ENCODE data around the gene GARIN1A. TPM values are rescaled to one million over a fixed set of nuclear protein-coding genes. Genes with fewer than 3 reads are reported as not detected.
"Not testable (repeated sequence)": the region's sequence is repeated elsewhere in the genome, so short reads cannot be mapped to it uniquely, and the experiment has no call there.

Gene GARIN1A
- total RNA-seq, 3 donors from 2014 or later: 0.10 to 0.27 (median 0.16) TPM

DNA sequence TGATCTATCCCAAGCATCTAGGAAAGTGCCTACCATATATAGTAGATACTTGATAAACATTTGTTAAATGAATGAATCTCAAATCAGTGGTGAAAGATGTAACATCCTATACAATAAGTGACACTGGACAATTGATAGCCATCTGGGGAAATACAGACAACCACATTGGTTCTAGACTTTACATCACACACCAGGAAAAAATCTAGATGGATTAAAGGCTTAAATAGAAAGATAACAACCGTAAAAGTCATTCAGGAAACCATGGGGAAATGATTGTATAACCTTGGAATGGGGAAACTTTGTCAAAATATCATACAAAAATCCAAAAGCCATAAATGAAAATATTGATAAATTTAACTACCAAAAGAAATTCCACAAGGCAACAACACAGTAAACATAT is 7.0 kb upstream of the GARIN1A start:
- Mint-ChIP-seq H3K27me3 (ENCODE audit: low read depth) (no peaks in the 10 kb centered on the region), H3K9me3 (peaks cover 7% of the 10 kb centered on the region), H3K4me1 (ENCODE audit: low read depth) (no peaks in the 10 kb centered on the region), H3K36me3 (ENCODE audit: insufficient read depth) (peaks cover 8% of the 10 kb centered on the region), H3K4me3 (no peak overlapping the region)
- ATAC-seq (no peak), DNase-seq (no peak)

DNA sequence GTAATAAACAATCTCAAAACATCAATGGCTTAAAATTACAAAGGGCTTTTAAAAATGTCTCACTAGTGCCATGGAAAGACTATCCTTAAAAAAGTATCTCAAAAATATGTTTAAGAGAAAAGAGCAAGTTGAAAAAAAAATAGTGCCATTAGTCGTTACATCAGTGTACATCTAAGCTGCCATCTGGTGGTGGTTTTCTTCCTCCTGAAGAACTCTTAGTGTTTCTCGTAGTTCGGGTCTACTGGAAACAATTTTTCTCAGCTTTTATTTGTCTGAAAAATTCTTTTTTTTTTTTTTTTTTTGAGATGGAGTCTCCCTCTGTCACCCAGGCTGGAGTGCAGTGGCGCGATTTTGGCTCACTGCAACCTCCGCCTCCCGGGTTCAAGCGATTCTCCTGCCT is 5.9 kb upstream of the GARIN1A start:
- H3K4me3 Mint-ChIP-seq: no peak overlapping the region

DNA sequence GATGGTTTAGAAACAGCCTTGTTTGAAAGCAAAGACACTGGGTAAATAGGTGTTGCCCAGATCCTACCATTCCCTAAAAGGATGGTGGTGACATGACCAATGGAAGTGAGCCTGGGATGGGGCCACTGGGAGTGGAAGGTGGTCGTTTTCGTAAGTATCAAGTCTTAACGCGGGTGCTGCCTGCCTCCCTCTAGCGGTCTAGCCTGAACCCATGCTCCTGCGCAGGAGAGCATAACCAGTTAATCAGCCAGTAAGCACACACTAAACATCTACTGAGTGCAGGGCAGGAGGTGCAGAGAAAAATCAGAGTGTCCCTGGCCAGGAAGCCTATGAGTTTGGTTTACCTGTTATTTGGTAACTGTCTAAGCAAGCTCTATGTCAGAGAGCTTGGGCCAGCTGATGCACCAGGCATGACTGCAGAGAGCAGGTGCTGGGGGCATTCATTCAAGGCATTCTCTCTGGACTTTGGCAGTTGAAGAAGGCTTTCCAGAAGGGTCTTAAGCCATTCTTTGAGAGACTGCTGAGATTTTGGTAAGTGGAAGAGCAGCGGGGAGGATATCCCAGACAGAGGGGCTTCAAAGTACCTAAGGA is 930 bp downstream of the GARIN1A start:
- Mint-ChIP-seq H3K36me3 (ENCODE audit: insufficient read depth) (no peaks in the 10 kb centered on the region), H3K9me3 (no peaks in the 10 kb centered on the region), H3K27me3 (ENCODE audit: low read depth) (peaks cover 30% of the 10 kb centered on the region), H3K4me3 (no peak overlapping the region), H3K4me1 (ENCODE audit: low read depth) (peaks cover 3% of the 10 kb centered on the region)
- ATAC-seq (peak in 1 of 2 donors; percentile 58), DNase-seq (no peak)

More for the DNA sequence above, 5.9 kb upstream of the GARIN1A start:
- DNase-seq (no peak), ATAC-seq (no peak)
- H3K27me3 Mint-ChIP-seq (ENCODE audit: low read depth): no peaks in the 10 kb centered on the region
- H3K4me1 Mint-ChIP-seq (ENCODE audit: low read depth): no peaks in the 10 kb centered on the region
- peaks cover 8% of the 10 kb centered on the region for H3K36me3 Mint-ChIP-seq (ENCODE audit: insufficient read depth)
- H3K9me3 Mint-ChIP-seq: peaks cover 7% of the 10 kb centered on the region

DNA sequence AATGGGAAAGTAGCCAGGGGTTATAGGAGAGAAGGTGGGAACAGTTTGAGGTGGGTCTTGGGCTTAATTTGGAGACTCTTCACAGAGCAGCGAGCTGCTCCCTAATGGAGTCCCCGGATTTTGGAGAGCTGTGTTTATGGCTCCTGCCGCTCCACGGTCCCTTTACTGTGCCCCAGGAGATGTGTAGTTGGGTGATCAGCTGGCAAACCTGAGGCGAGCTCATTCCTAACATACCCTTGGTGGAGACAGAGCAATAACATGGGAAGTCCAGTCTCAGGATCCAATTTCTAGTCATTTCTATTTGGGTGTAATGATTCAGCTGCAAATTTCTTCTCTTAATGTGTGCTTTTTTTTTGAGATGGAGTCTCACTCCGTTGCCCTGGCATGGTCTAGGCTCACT is 1.5 kb downstream of the GARIN1A start:
- no peaks in the 10 kb centered on the region for H3K36me3 Mint-ChIP-seq (ENCODE audit: insufficient read depth)
- H3K4me1 Mint-ChIP-seq (ENCODE audit: low read depth): peaks cover 3% of the 10 kb centered on the region
- H3K9me3 Mint-ChIP-seq: no peaks in the 10 kb centered on the region
- ATAC-seq (no peak), DNase-seq (no peak)
- peaks cover 30% of the 10 kb centered on the region for H3K27me3 Mint-ChIP-seq (ENCODE audit: low read depth)
- H3K4me3 Mint-ChIP-seq: no peak overlapping the region

DNA sequence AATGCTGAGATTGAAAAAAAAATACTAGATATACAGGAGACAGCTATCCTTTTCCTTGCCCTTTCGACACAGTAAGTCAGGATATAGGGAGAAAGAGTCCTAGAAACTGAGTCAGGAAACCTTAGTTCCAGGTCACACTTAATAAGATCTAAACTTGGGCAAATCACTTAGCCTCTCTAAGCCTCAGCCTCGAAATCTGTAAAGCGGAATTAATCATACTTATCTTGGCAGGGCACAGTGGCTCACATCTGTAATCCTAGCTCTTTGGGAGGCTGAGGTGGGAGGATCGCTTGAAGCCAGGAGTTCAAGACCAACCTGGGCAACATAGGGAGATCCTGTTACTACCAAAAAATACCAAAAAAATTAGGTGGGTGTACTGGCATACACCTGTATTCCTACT is 4.6 kb downstream of the GARIN1A start:
- Mint-ChIP-seq H3K36me3 (ENCODE audit: insufficient read depth) (no peaks in the 10 kb centered on the region), H3K27me3 (ENCODE audit: low read depth) (peaks cover 30% of the 10 kb centered on the region), H3K9me3 (no peaks in the 10 kb centered on the region), H3K4me1 (ENCODE audit: low read depth) (peaks cover 3% of the 10 kb centered on the region), H3K4me3 (no peak overlapping the region)
- ATAC-seq: no peak
- DNase-seq: no peak

DNA sequence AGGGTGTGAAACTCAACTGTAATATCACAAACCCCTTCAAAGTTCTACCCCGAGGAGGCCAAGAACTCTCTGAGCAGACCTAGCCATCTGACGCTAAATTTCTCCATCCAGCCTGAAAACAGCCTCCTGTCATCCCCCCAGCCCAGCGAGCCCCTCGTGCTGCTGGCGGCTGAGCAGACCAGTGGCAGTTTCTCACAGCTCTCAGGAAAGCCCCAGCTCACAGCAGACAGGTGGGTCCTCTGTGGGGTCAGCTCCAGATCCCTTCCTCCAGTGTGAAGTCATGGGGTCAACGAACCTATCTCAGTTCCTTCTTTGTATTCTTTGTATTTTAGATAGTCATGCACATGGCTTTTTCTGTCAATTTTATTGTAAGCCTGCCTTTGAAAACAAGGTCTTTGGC is 7.8 kb downstream of the GARIN1A start:
- H3K36me3 Mint-ChIP-seq (ENCODE audit: insufficient read depth): no peaks in the 10 kb centered on the region
- no peak overlapping the region for H3K4me3 Mint-ChIP-seq
- H3K27me3 Mint-ChIP-seq (ENCODE audit: low read depth): peaks cover 16% of the 10 kb centered on the region
- ATAC-seq: no peak
- H3K4me1 Mint-ChIP-seq (ENCODE audit: low read depth): no peaks in the 10 kb centered on the region
- no peaks in the 10 kb centered on the region for H3K9me3 Mint-ChIP-seq
- DNase-seq: no peak

DNA sequence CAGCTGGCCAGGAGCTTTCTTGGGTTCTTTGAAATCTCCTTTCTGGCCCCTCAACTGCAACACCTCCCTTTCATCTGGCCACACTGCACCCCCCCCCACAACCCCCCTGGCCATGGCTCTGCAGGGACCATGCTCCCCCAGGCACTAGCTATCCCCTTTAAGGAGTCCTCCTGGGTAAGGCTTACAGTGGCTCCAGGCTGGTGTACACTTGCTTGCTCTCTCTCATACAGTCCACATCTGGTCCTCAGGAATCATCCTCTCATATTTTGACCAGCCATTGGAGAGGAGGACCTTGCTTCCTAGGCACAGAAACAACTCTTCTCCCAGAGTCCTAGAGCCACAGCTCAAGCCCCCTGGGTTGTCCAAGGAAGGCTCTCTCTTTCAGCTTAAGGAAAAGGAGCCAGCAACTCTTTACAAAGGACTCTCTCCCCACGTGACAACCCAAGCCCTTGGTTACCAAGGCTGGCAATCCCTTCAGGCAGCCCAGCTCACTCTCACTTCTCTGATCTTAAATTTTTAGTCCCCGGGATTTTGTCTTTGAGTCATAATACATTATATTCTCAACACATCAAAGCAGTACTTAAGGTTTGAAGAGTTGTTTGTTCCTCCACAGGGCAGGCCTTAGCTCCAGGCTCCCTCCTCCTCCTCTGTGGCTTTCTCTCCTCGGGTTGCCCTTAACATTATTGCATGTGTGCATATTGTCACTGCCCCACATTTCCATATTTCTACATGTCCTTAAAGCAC is 9.9 kb downstream of the GARIN1A start:
- Mint-ChIP-seq H3K36me3 (ENCODE audit: insufficient read depth) (no peaks in the 10 kb centered on the region), H3K4me3 (no peak overlapping the region), H3K27me3 (ENCODE audit: low read depth) (peaks cover under 1% of the 10 kb centered on the region), H3K4me1 (ENCODE audit: low read depth) (no peaks in the 10 kb centered on the region), H3K9me3 (no peaks in the 10 kb centered on the region)
- ATAC-seq: no peak
- DNase-seq: no peak

DNA sequence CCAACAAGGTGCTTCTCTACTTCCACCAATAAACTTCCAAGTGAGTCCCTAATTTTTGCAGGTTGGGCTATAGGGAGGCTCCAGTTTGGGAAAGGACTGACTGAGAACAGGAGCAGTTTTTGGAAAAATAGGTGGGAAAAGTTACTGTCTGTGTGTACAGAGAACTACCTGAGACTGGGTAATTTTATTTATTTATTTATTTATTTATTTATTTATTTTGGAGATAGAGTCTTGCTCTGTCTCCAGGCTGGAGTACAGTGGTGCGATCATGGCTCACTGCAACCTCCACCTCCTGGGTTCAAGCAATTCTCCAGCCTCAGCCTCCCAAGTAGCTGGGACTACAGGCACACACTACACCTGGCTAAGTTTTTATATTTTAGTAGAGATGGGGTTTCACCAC is 11.2 kb downstream of the GARIN1A start:
- not testable (repeated sequence) for ATAC-seq; H3K36me3 Mint-ChIP-seq (ENCODE audit: insufficient read depth); H3K4me1 Mint-ChIP-seq (ENCODE audit: low read depth); DNase-seq; H3K27me3 Mint-ChIP-seq (ENCODE audit: low read depth); H3K4me3 Mint-ChIP-seq; H3K9me3 Mint-ChIP-seq

DNA sequence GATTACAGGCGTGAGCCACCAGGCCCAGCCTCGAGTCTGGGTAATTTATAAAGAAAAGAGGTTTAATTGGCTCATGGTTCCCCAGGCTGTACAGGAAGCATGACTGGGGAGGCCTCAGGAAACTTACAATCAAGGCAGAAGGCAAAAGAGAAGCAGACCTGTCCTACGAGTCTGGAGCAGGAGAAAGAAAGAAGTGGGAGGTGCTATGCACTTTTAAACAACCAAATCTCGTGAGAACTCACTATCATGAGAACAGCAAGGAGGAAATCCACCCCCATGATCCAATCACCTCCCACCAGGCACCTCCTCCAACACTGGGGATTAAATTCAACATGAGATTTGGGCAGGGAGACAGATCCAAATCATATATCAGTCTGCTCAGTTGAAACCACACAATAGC is 11.6 kb downstream of the GARIN1A start:
- not testable (repeated sequence) for H3K27me3 Mint-ChIP-seq (ENCODE audit: low read depth); H3K4me3 Mint-ChIP-seq; ATAC-seq; H3K9me3 Mint-ChIP-seq; H3K36me3 Mint-ChIP-seq (ENCODE audit: insufficient read depth); DNase-seq; H3K4me1 Mint-ChIP-seq (ENCODE audit: low read depth)

DNA sequence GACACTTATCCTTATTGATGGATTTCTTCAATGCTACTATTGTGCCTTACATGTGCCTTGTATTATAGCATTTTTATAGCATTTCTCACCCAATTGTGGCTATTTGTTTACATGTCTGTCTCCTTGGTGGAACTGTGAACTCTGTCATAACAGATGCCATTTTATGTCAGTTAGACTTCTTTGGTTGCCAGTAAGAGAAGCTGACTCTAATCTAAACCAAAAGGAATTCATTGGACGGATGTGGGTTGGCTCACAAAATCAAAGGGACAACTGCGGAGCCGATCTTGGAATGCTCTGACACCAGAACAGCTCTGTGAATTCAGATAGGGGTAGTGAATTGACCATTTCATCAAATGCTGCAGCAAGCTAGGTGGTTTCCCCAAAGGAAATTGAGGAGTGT is 15.0 kb downstream of the GARIN1A start:
- no peaks in the 10 kb centered on the region for H3K9me3 Mint-ChIP-seq
- DNase-seq: no peak
- no peaks in the 10 kb centered on the region for H3K27me3 Mint-ChIP-seq (ENCODE audit: low read depth)
- no peak overlapping the region for H3K4me3 Mint-ChIP-seq
- no peaks in the 10 kb centered on the region for H3K36me3 Mint-ChIP-seq (ENCODE audit: insufficient read depth)
- ATAC-seq: no peak
- H3K4me1 Mint-ChIP-seq (ENCODE audit: low read depth): no peaks in the 10 kb centered on the region

DNA sequence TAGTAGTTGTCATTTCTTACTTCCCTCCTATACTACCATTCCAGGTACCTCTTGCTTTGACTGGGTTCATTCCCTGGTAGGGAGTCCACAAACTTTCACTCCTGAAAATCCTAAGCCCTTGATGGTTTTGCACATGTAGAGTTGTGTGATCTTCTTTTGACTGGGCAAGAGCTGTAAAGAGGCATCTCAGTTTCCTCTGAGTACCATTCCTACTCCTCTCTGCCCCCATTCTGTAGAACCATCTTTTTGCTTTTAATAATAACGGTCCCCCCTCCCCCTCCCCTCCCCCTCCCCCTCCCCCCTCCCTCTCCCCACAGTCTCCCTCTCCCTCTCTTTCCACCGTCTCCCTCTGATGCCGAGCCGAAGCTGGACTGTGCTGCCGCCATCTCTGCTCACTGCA is 16.4 kb downstream of the GARIN1A start:
- no peak overlapping the region for H3K4me3 Mint-ChIP-seq
- H3K36me3 Mint-ChIP-seq (ENCODE audit: insufficient read depth): no peaks in the 10 kb centered on the region
- peaks cover 5% of the 10 kb centered on the region for H3K27me3 Mint-ChIP-seq (ENCODE audit: low read depth)
- no peaks in the 10 kb centered on the region for H3K9me3 Mint-ChIP-seq
- DNase-seq (no peak), ATAC-seq (no peak)
- no peaks in the 10 kb centered on the region for H3K4me1 Mint-ChIP-seq (ENCODE audit: low read depth)

DNA sequence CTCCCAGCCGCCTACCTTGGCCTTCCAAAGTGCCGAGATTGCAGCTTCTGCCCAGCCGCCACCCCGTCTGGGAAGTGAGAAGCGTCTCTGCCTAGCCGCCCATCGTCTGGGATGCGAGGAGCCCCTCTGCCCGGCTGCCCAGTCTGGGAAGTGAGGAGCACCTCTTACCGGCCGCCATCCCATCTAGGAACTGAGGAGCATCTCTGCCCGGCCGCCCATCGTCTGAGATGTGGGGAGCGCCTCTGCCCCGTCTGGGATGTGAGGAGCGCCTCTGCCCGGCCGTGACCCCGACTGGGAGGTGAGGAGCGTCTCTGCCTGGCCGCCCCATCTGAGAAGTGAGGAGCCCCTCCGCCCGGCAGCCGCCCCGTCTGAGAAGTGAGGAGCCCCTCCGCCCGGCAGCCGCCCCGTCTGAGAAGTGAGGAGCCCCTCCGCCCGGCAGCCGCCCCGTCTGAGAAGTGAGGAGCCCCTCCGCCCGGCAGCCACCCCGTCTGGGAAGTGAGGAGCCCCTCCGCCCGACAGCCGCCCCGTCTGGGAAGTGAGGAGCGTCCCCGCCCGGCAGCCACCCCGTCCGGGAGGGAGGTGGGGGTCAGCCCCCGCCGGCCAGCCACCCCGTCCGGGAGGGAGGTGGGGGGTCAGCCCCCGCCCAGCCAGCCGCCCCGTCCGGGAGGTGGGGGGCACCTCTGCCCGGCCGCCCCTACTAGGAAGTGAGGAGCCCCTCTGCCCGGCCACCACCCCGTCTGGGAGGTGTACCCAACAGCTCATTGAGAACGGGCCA is 17.3 kb downstream of the GARIN1A start:
- not testable (repeated sequence) for H3K4me3 Mint-ChIP-seq; H3K27me3 Mint-ChIP-seq (ENCODE audit: low read depth); DNase-seq; H3K36me3 Mint-ChIP-seq (ENCODE audit: insufficient read depth); ATAC-seq; H3K9me3 Mint-ChIP-seq; H3K4me1 Mint-ChIP-seq (ENCODE audit: low read depth)

DNA sequence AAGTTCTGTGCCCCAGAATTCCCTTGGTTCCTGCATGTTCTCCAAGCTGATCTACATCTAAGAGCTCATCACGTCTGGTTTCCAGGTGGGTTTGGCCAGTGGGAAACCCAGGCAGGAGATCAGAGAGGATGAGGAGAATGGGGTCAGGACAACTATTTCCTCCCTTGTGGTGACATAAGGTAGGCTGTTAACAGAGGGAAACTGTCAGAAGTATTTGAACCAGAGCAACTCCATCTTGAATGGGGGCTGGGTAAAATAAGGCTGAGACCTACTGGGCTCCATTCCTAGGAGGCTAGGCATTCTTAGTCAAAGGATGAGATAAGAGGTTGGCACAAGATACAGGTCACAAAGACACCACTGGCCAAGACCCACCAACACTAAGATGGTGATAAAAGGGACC is 19.1 kb downstream of the GARIN1A start:
- Mint-ChIP-seq H3K36me3 (ENCODE audit: insufficient read depth) (no peaks in the 10 kb centered on the region), H3K4me3 (no peak overlapping the region), H3K4me1 (ENCODE audit: low read depth) (no peaks in the 10 kb centered on the region), H3K9me3 (no peaks in the 10 kb centered on the region), H3K27me3 (ENCODE audit: low read depth) (peaks cover 13% of the 10 kb centered on the region)
- DNase-seq (no peak), ATAC-seq (no peak)

DNA sequence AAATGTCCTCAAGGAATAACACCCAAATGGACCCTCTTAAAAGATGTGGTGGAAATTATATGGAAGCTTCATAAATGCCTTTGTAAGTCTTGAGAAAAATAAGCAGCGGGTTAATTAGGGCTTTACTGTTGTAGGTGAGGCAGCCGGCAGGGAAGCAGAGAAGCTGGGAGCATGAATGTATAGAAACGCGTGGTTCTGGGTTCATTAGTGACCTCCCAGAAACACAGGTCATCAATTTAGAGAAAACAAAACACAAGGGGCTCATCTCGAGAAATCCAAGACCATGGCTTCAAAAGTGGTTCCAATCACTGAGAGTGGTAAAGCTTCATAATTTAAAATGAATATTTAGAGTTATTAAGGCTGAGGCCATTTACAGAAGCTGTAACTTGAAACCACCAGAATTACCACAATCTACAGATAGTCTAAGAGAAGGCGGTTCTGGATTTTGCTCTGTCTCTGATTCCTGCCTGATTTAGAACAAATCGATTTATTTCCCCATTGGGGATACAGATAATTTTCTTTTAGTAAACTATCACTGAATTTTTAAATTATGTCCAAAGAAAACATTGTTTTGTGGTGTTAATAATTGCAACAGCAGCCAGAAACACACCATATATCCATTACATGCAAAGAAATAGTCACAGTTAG is 20.7 kb downstream of the GARIN1A start:
- ATAC-seq: no peak
- no peaks in the 10 kb centered on the region for H3K9me3 Mint-ChIP-seq
- peaks cover 28% of the 10 kb centered on the region for H3K27me3 Mint-ChIP-seq (ENCODE audit: low read depth)
- H3K36me3 Mint-ChIP-seq (ENCODE audit: insufficient read depth): no peaks in the 10 kb centered on the region
- H3K4me1 Mint-ChIP-seq (ENCODE audit: low read depth): peaks cover 3% of the 10 kb centered on the region
- no peak for DNase-seq
- no peak overlapping the region for H3K4me3 Mint-ChIP-seq

Data from activated T-cell treated with anti-CD3 and anti-CD28 coated beads, Interleukin-2, amount 50 U/mL, for 4 hours (primary cell).